Measurements from ENCODE around the gene ZNF488.

Gene ZNF488

DNA sequence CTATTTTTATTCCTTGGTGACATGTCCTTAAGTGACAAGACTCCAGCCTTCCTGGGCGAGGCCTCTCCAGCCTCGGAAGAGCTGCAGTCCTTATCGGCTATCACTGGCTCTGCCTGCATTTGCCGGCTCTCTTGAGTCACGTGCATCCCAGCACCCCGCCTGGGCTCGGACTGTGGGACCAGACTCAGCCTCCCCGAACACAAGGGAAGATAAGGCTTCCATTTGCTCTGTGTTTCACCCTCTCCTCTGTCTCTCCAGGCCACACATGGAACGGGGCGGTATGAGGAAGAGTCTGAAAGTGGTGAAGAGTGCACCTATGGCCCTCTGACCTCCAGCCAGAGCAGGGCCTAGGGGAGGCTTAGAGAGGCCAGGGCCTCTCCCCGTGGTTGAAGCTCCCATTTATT is 57.2 kb downstream of the ZNF488 start:
- DNase-seq, result no peak

DNA sequence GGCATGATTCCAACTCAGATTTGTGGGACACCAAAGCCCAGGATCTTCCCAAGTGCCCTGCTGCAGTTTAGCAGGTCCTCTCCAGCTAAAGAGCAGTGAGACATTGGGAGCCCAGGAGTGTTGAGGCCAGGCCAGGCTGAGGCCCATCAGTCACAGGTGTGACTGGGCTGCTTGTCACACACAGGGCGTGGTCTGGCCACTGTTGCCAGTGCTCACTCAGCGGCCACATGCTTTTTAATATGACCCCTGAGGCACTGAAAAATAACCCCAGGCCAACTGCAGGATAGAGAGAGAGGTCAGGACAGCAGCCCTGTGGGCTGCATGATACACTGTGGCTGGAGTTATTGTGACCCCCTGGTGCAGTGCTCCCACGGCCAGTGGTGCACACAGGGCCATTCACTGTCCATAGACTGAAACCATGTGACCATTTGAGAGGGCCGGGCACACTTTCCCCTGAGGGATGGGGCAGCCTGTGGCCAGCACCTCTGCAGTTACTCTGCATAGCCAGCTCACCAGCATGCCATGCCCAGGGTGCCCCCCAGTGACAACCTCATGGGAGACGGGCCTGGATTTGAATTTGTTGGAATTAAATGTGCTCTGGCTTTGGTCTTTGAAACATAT is 57.7 kb downstream of the ZNF488 start:
- no peak for DNase-seq

- no peak for DNase-seq
Measured at GRCh38 chr10:47325303-47326291, 58.5 kb downstream of the ZNF488 start.

DNA sequence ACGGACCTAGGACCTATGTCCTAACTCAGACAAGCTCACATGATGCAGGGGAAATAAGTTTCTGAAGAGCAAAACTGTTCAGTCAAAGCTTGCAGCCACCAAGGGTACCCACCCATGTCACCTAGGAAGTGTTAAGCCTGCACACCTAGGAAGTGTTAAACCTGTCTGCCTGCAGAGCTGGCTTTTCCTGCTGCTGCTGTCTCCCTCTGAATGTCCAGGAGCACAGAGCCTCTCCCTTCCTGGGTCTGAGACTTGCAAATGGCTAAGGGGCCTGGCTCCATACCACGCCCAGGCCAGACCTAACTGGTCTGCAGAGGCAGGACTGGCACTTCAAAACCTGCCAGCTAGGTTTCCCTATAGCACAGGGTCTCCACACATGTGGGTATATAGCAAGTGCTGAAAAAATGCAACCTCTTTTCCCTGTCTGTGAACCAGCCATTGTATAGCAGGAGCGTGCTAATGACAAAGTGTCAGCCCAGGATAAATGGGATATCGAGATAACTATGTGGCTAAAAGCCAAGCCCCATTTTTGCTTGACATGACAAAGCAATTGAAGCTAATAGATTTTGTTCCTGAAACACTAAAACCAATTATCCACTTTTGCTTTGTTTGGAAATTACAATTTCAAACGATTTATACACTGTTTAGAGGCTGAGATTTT is 60.3 kb downstream of the ZNF488 start:
- DNase-seq, result no peak

DNA sequence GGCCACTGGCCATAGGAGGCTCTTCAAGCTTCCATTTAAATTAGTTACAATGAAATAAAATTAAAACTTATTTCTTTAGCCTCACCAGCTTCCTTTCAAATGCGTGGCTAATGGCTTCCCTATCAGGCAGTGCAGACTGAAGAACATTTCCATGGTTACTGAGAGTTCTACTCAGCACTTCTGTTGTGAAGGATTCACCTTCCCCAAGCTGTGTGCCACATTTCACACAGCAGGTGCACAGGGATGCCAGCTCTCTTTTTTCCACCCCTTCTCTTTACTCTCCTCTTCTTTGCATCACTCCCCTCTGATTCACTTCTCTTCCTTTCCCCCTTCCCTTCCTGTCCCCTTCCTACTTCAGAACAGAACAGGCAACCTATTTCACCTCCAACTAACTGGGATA is 61.0 kb downstream of the ZNF488 start:
- DNase-seq, result no peak

DNA sequence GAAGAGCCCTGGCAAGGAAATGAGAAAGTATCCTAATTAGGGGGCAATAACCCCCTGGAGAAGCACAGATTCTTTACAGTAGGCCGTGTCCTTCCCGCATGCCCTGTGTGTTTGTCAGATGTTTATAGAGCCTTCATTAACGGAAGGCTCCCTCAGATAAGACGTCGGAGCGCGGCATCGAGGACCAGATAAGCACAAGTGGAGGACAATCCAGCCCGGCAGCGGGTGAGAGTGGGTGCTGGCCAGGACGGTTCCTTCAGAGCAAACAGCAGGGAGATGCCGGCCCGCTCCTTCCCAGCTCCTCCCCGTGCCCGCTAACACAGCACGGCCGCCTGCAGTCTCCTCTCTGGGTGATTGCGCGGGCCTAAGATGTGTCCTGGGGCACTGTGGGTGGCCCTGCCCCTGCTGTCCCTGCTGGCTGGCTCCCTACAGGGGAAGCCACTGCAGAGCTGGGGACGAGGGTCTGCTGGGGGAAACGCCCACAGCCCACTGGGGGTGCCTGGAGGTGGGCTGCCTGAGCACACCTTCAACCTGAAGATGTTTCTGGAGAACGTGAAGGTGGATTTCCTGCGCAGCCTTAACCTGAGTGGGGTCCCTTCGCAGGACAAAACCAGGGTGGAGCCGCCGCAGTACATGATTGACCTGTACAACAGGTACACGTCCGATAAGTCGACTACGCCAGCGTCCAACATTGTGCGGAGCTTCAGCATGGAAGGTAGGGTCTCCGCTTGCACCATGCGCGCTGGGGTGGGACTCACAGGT is 61.6 kb downstream of the ZNF488 start, which contains the start of gene GDF2:
Gene GDF2, plus strand, starts transcription at position 155 of the 762 bp plus-strand sequence. Its CDS starts 215 bp downstream, at position 370.
- no peak for DNase-seq

DNA sequence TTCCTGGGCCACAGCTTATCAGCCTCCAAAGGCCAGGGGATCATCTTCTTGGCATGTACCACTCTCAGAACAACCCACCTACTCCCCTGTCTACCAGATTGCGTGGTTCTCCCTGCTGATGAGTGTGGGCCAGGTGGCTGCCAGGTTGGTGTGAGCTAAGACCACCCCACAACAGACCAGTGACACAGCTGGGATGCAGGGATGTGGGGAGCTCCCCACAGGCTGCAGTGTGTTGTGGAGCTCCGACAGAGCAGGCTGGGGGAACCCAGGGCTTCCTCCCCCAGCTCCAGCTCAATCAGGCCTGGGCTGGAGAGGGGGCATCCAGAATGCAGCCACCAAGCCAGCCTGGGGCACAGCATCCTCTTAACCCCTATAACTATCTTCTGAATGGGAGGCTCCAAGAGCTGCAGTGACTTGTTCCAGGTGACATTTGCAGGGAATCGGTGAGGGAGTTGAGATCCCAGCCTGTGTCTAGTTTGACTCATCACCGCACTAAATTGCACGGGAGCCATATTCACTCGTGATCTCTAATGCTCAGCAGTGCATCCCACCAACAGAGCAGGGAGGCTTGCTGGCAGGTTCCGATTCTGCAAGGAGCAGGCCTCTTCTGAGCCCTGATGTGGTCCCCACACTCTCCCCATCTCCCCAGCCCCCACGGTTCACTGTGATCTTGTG is 62.4 kb downstream of the ZNF488 start:
- DNase-seq, result no peak

- no peak for DNase-seq
Measured at GRCh38 chr10:47320812-47321211, 63.3 kb downstream of the ZNF488 start.

GRCh38 chr10:47319784-47320183 is 64.3 kb downstream of the ZNF488 start:
- no peak for DNase-seq

- DNase-seq, result no peak
Measured at GRCh38 chr10:47318706-47319105, 65.4 kb downstream of the ZNF488 start.

- DNase-seq, result no peak
Measured at GRCh38 chr10:47317251-47317650, 66.8 kb downstream of the ZNF488 start.

GRCh38 chr10:47316131-47316530 is 68.0 kb downstream of the ZNF488 start:
- DNase-seq, result no peak

Data from stimulated activated CD4-positive, alpha-beta T cell treated with anti-CD3 and anti-CD28 coated beads, Interleukin-4, amount 100 ng/mL, for 4 hours (primary cell).